NOMO-1 treated with DMSO at 0.1 percent for 48 hours (cell line): ENCODE measurements around the gene LHPP.

Experiments used
- DNase-seq: peaks from one replicate; lab custom pipeline; 2025; ENCODE audit not compliant: unreplicated experiment; lab: John Stamatoyannopoulos, UW

Gene LHPP

GRCh38 chr10:124470544-124471434, 9.2 kb downstream of the LHPP start:
- peak; percentile 48 for DNase-seq

- DNase-seq = peak; percentile 21
These were observed 10.4 kb downstream of the LHPP start for GRCh38 chr10:124472071-124472470.

- no peak for DNase-seq
These were observed 11.4 kb downstream of the LHPP start for GRCh38 chr10:124473070-124473469.

- DNase-seq = no peak
These were observed 13.0 kb downstream of the LHPP start for GRCh38 chr10:124474514-124475070.

- no peak for DNase-seq
These were observed 14.6 kb downstream of the LHPP start for GRCh38 chr10:124476043-124476725.

GRCh38 chr10:124477614-124478363, 16.2 kb downstream of the LHPP start:
- no peak for DNase-seq

GRCh38 chr10:124478515-124478914, 16.9 kb downstream of the LHPP start:
- no peak for DNase-seq

GRCh38 chr10:124480860-124481259, 19.2 kb downstream of the LHPP start:
- DNase-seq = no peak

GRCh38 chr10:124481717-124482116, 20.1 kb downstream of the LHPP start:
- DNase-seq = no peak

- DNase-seq = no peak
These were observed 20.7 kb downstream of the LHPP start for GRCh38 chr10:124482236-124482800.

GRCh38 chr10:124482876-124483275, 21.3 kb downstream of the LHPP start:
- DNase-seq = no peak

GRCh38 chr10:124484031-124484430, 22.4 kb downstream of the LHPP start:
- DNase-seq = no peak

GRCh38 chr10:124484661-124485060, 23.0 kb downstream of the LHPP start:
- no peak for DNase-seq

- DNase-seq = no peak
These were observed 25.0 kb downstream of the LHPP start for GRCh38 chr10:124486635-124487034.

GRCh38 chr10:124491105-124491504, 29.5 kb downstream of the LHPP start:
- no peak for DNase-seq

- DNase-seq = no peak
These were observed 30.6 kb downstream of the LHPP start for GRCh38 chr10:124492266-124492665.

- peak; percentile 53 for DNase-seq
These were observed 31.7 kb downstream of the LHPP start for GRCh38 chr10:124493214-124493882.

GRCh38 chr10:124494046-124494807, 32.6 kb downstream of the LHPP start:
- peak; percentile 25 for DNase-seq

GRCh38 chr10:124495162-124495561, 33.5 kb downstream of the LHPP start:
- DNase-seq = no peak

GRCh38 chr10:124495725-124496124, 34.1 kb downstream of the LHPP start:
- DNase-seq = no peak
